HepG2 (cell line): ENCODE measurements around the gene PGPEP1. TPM values are rescaled to one million over a fixed set of nuclear protein-coding genes. Genes with fewer than 3 reads are reported as not detected.

Source experiments
- AHR ChIP-seq: IDR thresholded peaks from 2 replicates; pipeline ENCODE4 v1.6.1; 2018; ENCODE audit warnings: missing genetic modification reagents, missing compliant biosample characterization
- HNF4A ChIP-seq: sonication (generic); formaldehyde crosslinking; IDR thresholded peaks from 2 replicates; pipeline ENCODE4 v1.4.0; 2020; ENCODE audit warnings: missing genetic modification reagents
- HNF4G ChIP-seq, 2 experiments: sonication (generic) in 1 of 2; formaldehyde crosslinking in 1 of 2; IDR thresholded peaks; 2 replicates each; pipeline versions ENCODE4 v1.4.0 to v1.6.1; 2011 to 2020; ENCODE audit warnings: borderline replicate concordance in 2 of 2, low read depth in 2 of 2, mild to moderate bottlenecking in 2 of 2, low read length in 1 of 2, missing genetic modification reagents in 1 of 2, moderate library complexity in 1 of 2
- ISX ChIP-seq: sonication (generic); formaldehyde crosslinking; conservative IDR thresholded peaks from 2 replicates; pipeline ENCODE4 v1.5.0; 2020; ENCODE audit warnings: missing genetic modification reagents
- JARID2 ChIP-seq: sonication (generic); formaldehyde crosslinking; IDR thresholded peaks from 2 replicates; pipeline ENCODE4 v1.8.1; 2023; ENCODE audit warnings: missing genetic modification reagents, inconsistent platforms; ENCODE audit not compliant: insufficient replicate concordance
- MIER2 ChIP-seq: IDR thresholded peaks from 2 replicates; pipeline ENCODE4 v1.6.1; 2016; ENCODE audit warnings: missing biosample characterization, missing genetic modification reagents
- NFYC ChIP-seq: IDR thresholded peaks from 2 replicates; pipeline ENCODE4 v1.6.1; 2016; ENCODE audit warnings: missing genetic modification reagents, missing compliant biosample characterization
- SIX4 ChIP-seq: sonication (generic); formaldehyde crosslinking; IDR thresholded peaks from 2 replicates; pipeline ENCODE4 v1.4.0; 2020; ENCODE audit warnings: missing genetic modification reagents
- SP140L ChIP-seq: sonication (generic); formaldehyde crosslinking; IDR thresholded peaks from 2 replicates; pipeline ENCODE4 v1.4.0; 2020; ENCODE audit warnings: missing genetic modification reagents, borderline replicate concordance
- SRSF4 ChIP-seq: fragments of 200-400 bp; formaldehyde crosslinking; IDR thresholded peaks from one replicate; pipeline ENCODE4 v1.6.1; 2018; ENCODE audit warnings: mild to moderate bottlenecking, low read depth, low read length, moderate library complexity; ENCODE audit not compliant: poor library complexity, severe bottlenecking
- UBTF ChIP-seq: sonication (generic); formaldehyde crosslinking; IDR thresholded peaks from 2 replicates; pipeline ENCODE4 v1.4.0; 2020; ENCODE audit warnings: mild to moderate bottlenecking, missing genetic modification reagents
- YY1 ChIP-seq: IDR thresholded peaks from 2 replicates; pipeline ENCODE4 v1.6.1; 2011; ENCODE audit warnings: low read length, low read depth, moderate library complexity, mild to moderate bottlenecking; ENCODE audit not compliant: insufficient read depth, insufficient replicate concordance
- ZFAT ChIP-seq: sonication (generic); formaldehyde crosslinking; conservative IDR thresholded peaks from 2 replicates; pipeline ENCODE4 v1.8.1; 2023; ENCODE audit warnings: missing genetic modification reagents, inconsistent platforms
- ZFP37 ChIP-seq: sonication (generic); formaldehyde crosslinking; IDR thresholded peaks from 2 replicates; pipeline ENCODE4 v1.4.0; 2020; ENCODE audit warnings: missing genetic modification reagents, borderline replicate concordance
- ZNF253 ChIP-seq: sonication (generic); formaldehyde crosslinking; IDR thresholded peaks from 2 replicates; pipeline ENCODE4 v1.8.0; 2022; ENCODE audit warnings: mild to moderate bottlenecking, missing genetic modification reagents, borderline replicate concordance
- ZNF33A ChIP-seq: sonication (generic); formaldehyde crosslinking; IDR thresholded peaks from 2 replicates; pipeline ENCODE4 v1.5.1; 2020; ENCODE audit warnings: missing genetic modification reagents, mild to moderate bottlenecking, moderate library complexity, borderline replicate concordance
- ZNF703 ChIP-seq: sonication (generic); formaldehyde crosslinking; IDR thresholded peaks from 2 replicates; pipeline ENCODE4 v1.5.1; 2020; ENCODE audit warnings: missing genetic modification reagents, mild to moderate bottlenecking, moderate library complexity, borderline replicate concordance
- ZNF773 ChIP-seq: sonication (generic); formaldehyde crosslinking; IDR thresholded peaks from 2 replicates; pipeline ENCODE4 v1.4.0; 2020; ENCODE audit warnings: missing genetic modification reagents, borderline replicate concordance
- polyA plus RNA-seq, 8 experiments: library from polyadenylated mRNA; depleted of rRNA in 3 of 8; stranded (reverse) in 7 of 8; unstranded in 1 of 8; fragments of >200 nt; fragmentation: Illumina TruSeq in 4 of 8; extraction: Trizol in 4 of 8; gene quantifications; 2 replicates each; pipeline versions ENCODE4 v1.2.1 to v1.2.3, GENCODE V29; 2011 to 2016; ENCODE audit warnings: low read depth in 4 of 8, missing spikeins in 1 of 8, mixed read lengths in 1 of 8; ENCODE audit not compliant: insufficient read depth in 1 of 8
- total RNA-seq, 5 experiments: library from RNA; depleted of rRNA; stranded (reverse); fragments of >200 nt; fragmentation: Illumina TruSeq; extraction: Trizol; gene quantifications; 2 replicates each; pipeline ENCODE4 v1.2.3, GENCODE V29; 2016; ENCODE audit warnings: low read depth in 1 of 5
- TF ChIP-seq, protein P1 (sequence below): sonication (generic); formaldehyde crosslinking; IDR thresholded peaks from 2 replicates; pipeline ENCODE4 v1.5.0; 2020; ENCODE audit warnings: mild to moderate bottlenecking, missing genetic modification reagents
- TF ChIP-seq, protein P2 (sequence below): sonication (generic); formaldehyde crosslinking; IDR thresholded peaks from 2 replicates; pipeline ENCODE4 v1.4.0; 2020; ENCODE audit warnings: mild to moderate bottlenecking, low read depth, missing genetic modification reagents
- TF ChIP-seq, protein P3 (sequence below): sonication (generic); formaldehyde crosslinking; IDR thresholded peaks from 2 replicates; pipeline ENCODE4 v1.4.0; 2020; ENCODE audit warnings: missing genetic modification reagents

The PGPEP1 gene
- total and polyA plus RNA-seq, 2 of the 13 experiments (the other 11 are each of a cell fraction or from before 2014, with no cell fraction given) = 53.1 to 56.6 TPM

DNA sequence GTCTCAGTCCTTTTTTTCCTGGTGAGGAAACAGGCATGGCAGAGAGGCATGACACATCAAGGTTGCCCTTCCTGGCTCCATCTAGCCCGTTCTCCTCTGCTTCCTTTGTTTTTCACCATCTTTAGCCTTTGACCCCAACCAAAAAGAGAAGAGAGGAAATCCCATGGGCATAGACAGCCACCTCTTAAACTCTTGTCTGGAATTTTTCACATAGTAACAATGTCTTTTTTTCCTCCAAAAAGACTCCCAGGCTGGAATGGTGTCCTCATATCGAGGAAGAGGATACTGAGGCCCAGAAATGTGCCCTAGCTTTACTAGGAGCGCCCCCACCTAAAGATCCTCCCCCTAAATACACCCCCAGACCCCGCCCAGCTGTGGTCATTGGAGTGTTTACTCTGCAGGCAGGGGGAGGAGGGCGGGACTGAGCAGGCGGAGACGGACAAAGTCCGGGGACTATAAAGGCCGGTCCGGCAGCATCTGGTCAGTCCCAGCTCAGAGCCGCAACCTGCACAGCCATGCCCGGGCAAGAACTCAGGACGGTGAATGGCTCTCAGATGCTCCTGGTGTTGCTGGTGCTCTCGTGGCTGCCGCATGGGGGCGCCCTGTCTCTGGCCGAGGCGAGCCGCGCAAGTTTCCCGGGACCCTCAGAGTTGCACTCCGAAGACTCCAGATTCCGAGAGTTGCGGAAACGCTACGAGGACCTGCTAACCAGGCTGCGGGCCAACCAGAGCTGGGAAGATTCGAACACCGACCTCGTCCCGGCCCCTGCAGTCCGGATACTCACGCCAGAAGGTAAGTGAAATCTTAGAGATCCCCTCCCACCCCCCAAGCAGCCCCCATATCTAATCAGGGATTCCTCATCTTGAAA lies 45.5 kb downstream of the PGPEP1 start, which contains the start of gene GDF15 (continued):
- TF ChIP-seq NFYC (CRISPR knock-in tag) (peak; percentile 43; the same call in 1 of the 2 replicates), ZNF253 (CRISPR knock-in tag) (no peak), ZFP37 (CRISPR knock-in tag) (peak; percentile 93), ZNF773 (peak; percentile 91; the same call in 1 of the 2 replicates), AHR (CRISPR knock-in tag) (no peak), SP140L (CRISPR knock-in tag) (no peak), SIX4 (CRISPR knock-in tag) (peak; percentile 80), SRSF4 (no peak), YY1 (peak; percentile 84), HNF4A (CRISPR knock-in tag) (peak; percentile 94), ISX (peak; percentile 88), MIER2 (peak; percentile 79), UBTF (CRISPR knock-in tag) (peak; percentile 93), ZFAT (CRISPR knock-in tag) (0 out of 2 replicates have a peak, but pooled peaks have one; percentile 56), ZNF33A (CRISPR knock-in tag) (peak; percentile 86; the same call in 1 of the 2 replicates), JARID2 (no peak), HNF4G (IDR thresholded peaks at IDR 0.05; ENCODE audit: borderline replicate concordance, low read depth, low read length) (peak; percentile 95), HNF4G (CRISPR knock-in tag; IDR thresholded peaks at IDR 0.05; ENCODE audit: borderline replicate concordance, low read depth) (peak; percentile 85), ZNF703 (CRISPR knock-in tag) (no peak; the same call in 1 of the 2 replicates)
- TF ChIP-seq, protein P1, sequence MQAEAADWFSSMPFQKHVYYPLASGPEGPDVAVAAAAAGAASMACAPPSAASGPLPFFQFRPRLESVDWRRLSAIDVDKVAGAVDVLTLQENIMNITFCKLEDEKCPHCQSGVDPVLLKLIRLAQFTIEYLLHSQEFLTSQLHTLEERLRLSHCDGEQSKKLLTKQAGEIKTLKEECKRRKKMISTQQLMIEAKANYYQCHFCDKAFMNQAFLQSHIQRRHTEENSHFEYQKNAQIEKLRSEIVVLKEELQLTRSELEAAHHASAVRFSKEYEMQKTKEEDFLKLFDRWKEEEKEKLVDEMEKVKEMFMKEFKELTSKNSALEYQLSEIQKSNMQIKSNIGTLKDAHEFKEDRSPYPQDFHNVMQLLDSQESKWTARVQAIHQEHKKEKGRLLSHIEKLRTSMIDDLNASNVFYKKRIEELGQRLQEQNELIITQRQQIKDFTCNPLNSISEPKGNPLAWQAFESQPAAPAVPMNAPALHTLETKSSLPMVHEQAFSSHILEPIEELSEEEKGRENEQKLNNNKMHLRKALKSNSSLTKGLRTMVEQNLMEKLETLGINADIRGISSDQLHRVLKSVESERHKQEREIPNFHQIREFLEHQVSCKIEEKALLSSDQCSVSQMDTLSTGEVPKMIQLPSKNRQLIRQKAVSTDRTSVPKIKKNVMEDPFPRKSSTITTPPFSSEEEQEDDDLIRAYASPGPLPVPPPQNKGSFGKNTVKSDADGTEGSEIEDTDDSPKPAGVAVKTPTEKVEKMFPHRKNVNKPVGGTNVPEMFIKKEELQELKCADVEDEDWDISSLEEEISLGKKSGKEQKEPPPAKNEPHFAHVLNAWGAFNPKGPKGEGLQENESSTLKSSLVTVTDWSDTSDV (CRISPR knock-in tag) = no peak; the same call in 1 of the 2 replicates
- TF ChIP-seq, protein P2, sequence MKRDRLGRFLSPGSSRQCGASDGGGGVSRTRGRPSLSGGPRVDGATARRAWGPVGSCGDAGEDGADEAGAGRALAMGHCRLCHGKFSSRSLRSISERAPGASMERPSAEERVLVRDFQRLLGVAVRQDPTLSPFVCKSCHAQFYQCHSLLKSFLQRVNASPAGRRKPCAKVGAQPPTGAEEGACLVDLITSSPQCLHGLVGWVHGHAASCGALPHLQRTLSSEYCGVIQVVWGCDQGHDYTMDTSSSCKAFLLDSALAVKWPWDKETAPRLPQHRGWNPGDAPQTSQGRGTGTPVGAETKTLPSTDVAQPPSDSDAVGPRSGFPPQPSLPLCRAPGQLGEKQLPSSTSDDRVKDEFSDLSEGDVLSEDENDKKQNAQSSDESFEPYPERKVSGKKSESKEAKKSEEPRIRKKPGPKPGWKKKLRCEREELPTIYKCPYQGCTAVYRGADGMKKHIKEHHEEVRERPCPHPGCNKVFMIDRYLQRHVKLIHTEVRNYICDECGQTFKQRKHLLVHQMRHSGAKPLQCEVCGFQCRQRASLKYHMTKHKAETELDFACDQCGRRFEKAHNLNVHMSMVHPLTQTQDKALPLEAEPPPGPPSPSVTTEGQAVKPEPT (CRISPR knock-in tag) = peak; percentile 90
- TF ChIP-seq, protein P3, sequence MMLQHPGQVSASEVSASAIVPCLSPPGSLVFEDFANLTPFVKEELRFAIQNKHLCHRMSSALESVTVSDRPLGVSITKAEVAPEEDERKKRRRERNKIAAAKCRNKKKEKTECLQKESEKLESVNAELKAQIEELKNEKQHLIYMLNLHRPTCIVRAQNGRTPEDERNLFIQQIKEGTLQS (CRISPR knock-in tag) = peak; percentile 59
